T1000 (cell line): ENCODE results near the gene OPN1SW.
A peak's percentile ranks its signal among the peaks of the same experiment; 100 is the strongest.

ENCODE experiments used
- DNase-seq: peaks from one replicate; lab custom pipeline; 2025; ENCODE audit warnings: mixed read lengths; lab: John Stamatoyannopoulos, UW

The OPN1SW gene

DNA sequence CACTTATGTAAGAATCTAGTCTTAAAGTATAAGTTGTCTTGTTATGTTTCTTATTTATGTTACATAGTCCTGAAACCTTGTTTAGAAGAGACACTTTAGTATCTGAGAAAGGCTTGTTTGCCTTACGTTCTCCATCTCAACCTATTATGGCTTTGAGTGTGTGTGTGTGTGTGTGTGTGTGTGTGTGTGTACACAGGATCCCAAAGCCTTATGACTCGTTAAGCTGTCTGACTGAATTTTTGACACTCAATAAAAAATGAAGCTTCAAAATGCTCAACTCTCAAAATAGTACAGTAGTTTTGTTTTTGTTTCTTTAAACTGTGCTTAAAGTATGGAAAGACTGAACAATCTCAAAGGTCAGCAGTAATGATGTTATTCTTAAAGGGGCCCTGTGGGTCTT is 18.4 kb downstream of the OPN1SW start:
- no peak for DNase-seq

DNA sequence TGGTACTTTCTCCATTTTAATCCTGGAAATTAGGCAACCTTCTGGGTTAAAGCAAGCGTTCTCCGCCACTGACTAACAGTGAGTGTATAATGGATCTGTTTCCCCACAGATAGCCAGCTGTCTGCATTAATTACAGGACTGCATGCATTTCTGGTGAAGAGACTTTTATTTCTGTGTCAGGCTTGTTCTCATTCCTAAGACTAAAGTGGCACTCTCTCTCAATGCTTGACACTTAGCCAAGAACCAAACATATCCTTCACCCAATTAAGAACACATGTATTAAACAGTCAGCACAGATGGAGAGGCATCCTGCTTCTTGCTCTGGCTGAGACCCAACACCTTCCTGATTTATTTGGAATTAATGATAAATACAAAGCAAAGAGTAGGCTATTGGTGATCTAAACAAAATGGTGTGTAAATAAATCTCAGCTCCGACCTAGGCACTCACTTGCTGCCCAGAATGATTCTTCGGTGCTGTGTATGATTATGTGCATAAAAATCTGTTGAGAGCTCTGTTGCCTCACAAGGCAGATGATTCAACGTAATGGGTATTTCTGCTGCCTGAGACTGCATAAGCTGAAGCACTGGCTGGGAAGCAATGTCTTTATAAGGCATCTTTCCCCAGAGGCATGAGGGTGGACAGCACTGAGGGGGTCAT is 19.6 kb downstream of the OPN1SW start:
- DNase-seq, result no peak

DNA sequence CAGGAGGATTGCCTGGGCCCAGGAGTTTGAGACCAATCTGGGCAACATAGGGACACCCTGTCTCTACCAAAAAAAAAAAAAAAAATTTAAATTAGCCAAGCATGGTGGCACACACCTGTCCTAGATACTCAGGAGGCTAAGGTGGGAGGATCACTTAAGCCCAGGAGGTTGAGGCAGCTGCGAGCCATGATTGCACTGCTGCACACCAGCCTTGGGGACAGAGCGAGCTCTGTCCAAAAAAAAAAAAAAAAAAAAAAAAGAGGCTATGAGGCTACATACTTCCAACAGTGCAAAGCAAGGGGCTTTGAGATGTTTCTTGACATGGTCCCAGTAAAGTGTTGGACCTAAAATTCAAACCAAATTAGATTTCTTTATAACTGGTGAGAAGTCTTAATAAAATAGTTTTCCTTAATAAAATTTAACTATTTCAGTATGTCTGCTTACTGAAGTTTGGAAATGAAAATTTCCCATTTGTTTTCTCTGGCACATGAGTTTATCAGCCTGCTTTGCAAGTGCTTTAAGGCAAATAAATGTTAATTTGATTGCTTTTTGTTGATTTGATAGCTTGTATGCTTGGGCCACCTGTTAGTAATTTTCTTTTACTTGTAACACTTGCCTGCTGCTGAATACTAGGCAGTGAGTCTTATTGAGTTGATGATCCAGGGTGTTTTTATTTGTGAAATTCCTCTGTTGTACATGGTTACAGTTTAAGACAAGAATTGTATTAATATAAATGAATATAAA is 20.3 kb downstream of the OPN1SW start:
- no peak for DNase-seq

DNA sequence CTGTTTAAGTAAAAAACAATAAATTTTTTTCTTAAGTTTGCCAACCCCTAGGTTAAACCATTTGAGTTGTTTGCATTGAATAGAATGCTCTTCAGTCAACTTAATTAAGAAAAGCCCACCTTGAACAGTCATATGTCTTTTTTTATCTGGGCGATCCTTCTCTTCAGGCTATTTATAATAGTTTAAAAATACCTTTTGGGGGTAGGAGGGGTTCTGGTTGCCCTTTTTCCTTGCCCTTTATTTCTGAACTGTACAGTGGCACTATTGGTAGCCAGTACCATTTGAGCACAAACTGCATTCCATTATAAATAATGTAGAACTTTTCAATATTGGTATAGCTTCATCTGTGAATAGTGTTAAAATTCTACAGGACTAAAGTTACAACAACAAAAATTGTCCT is 23.3 kb downstream of the OPN1SW start:
- no peak for DNase-seq

DNA sequence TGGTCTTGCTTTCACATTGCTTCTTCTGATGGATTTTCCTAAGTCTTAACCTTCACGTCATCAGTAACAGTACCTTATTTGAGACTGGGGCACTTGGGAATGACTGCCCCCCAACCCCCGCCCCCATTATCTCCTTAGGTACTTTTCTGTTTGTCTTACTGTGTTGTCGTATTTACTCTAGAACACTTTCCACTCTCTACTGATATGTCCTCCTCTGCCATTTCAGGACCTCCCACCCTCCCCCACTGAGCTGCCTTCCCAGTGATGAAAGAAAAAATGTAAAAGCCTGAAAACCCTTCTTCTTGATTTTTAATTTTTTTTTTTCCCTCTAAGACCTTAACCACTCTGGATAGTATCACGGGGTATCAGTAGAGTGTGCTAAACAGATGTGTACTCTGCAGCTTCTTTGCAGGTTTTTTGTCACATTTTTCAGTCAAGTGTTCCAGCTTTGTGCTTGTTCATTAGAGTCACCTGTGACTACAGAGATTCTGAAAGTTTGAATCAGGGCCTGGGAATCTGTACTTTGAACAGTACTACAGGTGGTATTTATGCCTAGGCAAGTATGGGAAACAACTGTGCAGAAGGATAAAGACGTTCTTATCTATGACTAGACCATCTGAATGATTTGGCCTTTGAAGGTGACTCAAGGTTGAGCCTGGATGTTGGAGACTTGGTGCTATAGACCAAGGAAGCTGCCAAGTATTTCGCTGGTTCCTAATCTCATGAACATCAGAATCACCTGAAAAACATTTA is 28.1 kb downstream of the OPN1SW start:
- DNase-seq, result no peak

DNA sequence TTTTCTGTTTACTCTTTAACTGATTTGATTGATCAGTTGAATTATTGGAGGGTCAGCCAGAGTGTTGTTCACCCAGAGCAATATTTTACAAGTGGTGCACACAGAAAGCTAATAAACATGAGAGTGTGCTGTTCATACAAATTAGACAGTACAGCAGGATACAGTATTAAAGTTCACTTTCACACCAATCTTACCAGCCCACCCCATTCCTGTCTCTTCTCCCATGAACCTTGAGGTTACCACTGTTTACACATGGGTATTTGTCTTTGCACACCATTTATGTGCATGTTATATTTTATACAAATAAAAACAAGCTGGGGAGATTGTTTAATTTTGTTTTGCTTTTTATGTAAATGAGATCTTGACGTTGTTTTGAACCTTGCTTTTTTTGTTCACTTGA is 29.9 kb downstream of the OPN1SW start:
- no peak for DNase-seq

DNA sequence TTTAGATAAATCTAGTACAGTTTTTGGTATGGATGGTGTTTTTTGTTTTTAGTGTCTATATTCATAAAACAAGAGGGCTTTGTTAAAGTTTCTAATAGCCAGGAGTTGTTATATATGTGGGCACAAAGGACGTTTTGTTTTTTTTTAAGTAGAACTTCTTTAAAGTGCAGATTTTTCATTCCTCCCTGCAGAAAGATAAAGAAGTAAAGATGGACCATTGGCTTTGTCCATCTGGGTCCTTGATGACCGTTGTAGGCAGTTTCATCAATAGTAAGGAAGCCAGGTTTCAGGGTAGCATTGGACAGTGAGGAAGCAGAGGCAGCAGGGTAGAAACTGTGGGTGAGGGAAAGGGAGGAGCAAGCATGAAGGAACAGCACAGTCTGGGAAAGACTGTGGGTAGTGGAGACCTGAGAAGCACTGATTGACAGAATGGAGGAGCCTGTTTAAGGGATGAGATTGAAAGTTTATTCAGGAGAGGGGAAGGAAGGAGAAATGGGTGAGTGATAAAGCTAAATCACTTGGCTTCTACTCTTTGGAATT is 31.2 kb downstream of the OPN1SW start:
- DNase-seq, result no peak

DNA sequence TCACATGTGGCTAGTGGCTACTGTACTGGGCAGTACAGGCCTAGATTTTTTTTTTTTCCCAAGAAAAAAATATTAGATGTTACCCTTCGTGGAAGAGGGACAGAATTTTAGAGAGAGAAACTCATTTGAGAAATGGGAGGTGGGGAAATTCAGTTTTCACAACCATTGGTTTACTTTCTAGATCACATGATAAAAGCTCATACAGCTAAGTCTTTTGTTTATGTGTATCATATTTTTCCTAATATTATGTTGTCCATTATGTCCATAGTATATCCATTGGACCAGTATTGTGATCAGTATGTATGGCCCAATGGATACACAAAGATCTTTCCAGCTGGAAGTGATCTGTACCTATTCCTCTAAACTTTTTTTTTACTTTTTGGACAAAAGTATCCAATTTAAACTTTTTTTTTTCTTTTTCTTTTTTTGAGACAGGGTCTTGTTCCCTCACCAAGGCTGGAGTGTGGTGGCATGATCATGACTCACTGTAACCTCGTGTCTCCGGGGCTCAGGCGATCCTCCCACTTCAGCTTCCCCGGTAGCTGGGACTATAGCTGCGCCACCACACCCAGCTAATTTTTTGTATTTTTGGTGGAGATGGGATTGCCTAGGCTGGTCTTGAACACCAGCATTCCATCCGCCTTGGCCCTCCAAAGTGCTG is 32.4 kb downstream of the OPN1SW start:
- no peak for DNase-seq

DNA sequence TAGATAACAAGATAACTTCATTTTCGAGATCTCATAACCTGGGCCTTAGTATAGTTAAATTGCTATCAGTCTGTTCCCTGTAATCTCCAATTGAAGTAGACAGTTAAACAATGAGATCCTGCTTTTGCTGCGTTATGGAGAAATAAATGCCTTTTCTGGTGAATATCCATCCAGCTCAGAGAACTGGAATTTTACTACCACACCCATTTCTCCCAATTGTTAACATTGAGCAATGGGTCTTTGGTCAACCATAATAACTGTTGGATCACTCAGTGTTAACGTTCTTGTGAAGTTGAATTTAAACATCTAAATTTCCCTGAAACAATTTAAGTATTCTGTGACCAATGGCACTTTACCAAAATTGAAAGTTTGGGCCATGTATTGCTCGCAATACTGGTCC is 33.4 kb downstream of the OPN1SW start:
- DNase-seq, result no peak

DNA sequence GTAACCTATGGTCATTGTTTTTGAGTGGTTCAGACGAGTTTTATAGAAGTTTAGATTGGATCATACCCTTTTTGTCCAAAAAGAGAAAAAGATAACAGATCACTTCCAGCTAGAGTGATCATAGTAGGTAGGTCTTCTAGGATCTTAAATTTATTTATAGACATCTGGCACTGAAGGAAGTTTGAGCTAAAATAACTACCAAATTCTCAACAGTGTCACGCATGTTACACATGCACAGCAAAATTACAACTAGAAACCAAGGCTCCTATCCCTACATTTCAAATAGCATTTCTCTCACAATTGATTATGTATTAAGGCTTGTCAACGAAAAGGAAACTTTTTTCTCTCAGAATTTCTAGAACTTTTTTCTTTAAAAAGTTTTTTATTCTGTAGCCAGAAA is 34.1 kb downstream of the OPN1SW start:
- no peak for DNase-seq

DNA sequence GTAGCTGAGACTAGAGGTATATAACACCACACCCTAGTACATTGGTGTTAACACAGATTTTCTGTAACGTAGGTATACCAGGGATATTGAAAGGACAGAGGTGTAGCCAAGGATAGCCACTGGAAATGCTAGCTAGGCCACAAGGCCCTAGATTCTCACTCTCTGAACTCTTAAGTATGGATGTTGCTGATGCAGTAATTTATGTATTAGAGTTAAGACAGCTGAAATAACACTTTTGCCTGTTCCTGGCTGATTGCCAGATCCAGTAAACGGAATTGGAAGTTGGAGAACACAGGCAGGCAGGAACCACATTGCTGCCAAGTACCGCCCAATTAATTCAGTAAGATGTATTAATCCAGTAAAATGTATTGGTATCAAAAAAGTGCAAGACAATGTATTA is 34.6 kb downstream of the OPN1SW start:
- no peak for DNase-seq

DNA sequence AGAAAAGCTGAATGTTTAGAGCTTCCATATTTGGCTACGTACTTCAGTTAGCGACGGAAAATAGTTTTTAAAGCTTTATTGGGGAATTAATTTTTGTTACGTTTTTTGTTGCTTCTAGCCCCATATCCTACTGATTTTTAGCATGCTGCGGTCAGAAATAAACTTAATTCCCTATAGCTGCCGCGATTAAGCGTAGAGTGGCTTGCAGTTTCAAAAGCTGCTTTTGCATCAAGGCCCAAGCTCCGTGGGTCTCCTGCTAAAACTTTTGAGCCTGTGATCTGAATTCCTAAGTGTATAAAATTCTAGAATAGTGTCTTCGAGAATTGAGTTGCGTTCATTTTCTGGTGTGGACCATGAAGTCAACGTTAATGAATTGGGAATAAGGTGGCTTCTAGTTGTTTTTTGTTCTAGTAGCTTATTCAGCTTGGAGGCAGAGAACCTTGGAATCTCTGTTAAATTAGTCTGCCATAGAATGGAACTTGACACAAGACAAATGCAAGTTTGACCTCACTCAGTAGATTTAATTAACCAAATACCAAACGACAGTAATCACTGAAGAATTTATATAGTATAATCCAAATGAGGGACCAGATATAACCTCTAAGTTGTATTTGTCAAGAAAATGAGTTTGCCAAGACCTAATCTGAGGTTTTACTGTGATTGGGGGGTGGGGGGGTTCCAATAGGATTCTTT is 35.5 kb downstream of the OPN1SW start:
- no peak for DNase-seq

DNA sequence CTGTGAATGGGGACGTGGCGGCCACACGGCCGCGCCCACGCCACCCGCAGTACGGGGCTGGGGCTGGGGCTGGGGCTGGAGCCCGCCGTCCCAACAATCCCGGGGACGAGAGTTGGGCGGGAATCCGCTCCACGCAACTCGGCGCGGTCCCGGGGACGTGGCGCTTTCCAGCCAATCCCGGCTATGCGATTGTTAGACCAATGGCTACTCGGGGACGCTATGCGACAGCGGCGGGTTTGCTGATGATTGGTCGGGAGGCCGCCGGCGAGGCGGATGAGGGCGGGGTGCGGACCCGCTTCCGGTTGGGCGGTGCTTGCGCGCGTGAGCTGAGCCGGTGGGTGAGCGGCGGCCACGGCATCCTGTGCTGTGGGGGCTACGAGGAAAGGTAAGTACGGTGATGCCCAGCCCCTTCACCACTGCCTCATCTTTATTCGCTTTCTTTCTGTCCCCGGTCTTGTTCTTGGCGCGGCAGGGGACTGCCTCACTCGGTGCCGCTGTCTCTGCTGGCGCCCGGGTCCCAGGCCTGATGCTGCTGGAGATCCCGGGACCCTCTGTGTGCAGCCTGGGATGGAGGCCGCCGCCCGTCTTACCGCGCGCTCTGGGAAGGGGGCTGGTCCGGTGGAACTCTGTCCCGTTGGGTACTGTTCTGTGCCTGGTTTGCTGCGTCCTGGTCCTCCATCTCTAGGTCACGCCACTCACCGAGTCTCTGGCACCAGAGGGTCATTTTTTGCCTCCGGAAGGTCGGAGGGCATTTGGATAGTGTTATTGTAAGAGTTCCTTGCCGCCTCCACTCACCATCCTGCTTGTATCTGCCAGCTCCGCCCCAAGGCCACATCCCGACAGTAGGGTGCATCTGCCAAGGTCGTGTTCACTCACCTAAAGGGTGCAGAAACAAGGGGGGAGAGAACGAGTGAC is 36.3 kb downstream of the OPN1SW start, which contains the start of gene CALU:
Gene CALU, plus strand, starts transcription at position 312 of the 915 bp plus-strand sequence. CDS start 9,225 bp downstream, outside the sequence.
- peak; percentile 83 for DNase-seq

DNA sequence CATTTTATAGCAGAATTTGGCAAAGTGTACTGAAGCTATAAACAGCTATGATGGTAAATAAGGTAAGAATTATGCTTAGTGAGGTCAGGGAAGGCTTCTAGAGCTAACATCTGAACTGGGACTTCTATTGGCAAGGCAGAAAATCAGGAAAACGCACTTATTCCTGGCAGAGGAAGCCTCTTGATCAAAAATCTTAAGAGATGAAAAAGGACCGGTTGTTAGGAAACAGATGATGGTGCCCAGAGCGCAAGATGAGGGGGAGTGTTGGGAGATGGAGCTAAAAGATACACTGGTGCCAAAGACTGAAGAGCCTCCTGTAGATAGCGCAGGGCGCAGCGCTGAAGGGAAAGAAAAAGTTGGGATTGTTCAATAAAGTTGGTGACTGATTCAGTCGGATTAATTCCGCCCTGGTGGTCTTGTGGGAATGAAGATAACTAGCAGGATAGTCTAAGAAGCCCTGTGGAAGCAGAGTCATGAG is 37.0 kb downstream of the OPN1SW start:
- no peak for DNase-seq

DNA sequence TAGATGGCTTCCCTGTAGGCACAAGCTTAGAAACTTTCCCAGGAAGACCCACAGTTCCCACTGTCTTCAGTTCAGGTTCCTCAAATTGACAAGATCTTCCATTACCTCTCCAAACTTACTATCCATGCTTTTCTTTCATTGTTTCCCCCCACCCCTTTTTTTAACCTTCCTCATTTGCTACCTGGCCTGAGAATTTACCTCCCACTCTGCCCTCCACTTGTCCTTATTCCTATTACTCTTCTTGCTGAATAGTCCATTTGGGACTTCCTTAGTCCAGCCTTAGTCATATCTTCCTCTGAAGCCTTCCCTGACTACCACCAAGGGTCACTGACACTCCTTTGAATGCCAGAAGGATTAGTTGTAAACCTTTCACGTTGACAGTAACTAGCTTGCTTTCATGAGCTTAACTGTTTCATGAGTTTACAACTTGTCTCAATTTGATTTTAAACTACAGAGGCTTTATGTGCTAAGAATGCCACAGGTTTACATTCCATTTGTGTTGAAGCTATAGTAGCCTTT is 37.7 kb downstream of the OPN1SW start:
- no peak for DNase-seq

DNA sequence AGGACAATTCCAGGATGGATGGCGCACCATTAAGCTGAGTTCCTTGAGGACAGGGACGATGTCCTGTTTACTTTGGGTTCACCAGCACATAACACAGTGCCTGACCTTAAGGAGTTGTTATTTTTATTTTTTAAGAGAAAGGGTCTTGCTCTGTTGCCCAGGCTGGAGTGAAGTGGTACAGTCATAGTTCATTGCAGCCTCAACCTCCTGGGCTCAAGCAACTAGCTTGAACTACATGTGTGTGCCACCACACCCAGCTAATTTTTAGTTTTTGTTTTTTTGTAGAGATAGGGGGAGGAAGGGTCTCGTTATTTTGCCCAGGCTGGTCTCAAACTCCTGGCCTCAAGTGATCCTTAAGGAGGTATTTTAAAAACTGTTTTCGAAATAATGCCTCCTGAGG is 38.2 kb downstream of the OPN1SW start:
- DNase-seq, result no peak

DNA sequence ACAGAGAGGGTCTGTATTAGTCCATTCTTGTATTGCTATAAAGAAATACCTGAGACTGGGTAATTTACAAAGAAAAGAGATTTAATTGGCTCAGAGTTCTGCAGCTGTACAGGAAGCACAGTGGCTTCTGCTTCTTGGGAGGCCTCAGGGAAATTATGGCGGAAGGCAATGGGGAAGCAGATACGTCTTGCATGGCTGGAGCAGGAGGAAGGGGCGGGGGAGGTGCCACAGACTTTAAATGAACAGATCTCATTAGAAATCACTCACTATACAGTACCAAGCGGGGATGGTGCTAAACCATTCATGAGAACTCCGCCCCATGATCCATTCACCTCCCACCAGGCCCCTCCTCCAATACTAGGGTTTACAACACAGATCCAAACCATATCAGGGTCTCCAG is 40.2 kb downstream of the OPN1SW start:
- DNase-seq, result no peak

DNA sequence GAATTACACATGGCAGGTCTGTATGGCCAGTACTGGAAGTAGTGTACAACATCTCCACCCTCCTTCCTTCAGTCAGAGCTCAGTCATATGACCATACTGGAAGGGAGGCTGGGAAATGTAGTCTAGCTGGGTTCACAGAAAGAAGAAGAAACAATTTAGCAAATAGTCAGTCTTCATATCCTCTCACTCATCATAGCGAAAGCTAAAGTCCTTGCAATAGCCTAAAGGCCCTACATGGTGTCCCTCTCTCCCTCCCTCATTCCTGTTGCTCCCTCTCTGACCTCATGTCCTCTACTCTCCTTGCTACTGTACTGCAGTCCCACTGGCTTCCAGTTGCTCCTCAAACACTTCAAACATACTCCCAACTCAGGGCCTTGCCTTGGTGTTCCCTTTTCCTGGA is 40.7 kb downstream of the OPN1SW start:
- no peak for DNase-seq

DNA sequence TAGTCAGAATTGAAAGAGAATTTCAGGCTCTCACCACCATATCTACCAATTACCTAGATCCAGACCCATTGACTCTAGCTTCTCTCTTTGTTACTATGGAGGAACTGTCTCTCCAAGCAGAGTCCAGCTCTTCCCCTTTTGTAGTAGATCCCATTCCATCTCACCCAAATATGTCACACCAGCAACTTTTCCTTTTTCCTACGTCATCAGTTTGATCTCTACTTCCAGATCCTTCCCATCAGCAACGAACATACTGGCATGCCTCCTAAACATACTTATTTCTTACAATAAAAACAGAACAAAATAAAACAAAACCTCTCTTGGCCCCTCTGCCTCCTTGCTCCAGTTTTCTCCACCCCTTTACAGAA is 42.3 kb downstream of the OPN1SW start:
- DNase-seq, result no peak
